HepG2 (cell line): ENCODE results near the gene ATG5. TPM values are rescaled to one million over a fixed set of nuclear protein-coding genes. Genes with fewer than 3 reads are reported as not detected.

ENCODE experiments used
- polyA plus RNA-seq, 8 experiments: library from polyadenylated mRNA; depleted of rRNA in 3 of 8; stranded (reverse) in 7 of 8; unstranded in 1 of 8; fragments of >200 nt; fragmentation: Illumina TruSeq in 4 of 8; extraction: Trizol in 4 of 8; gene quantifications; 2 replicates each; pipeline versions ENCODE4 v1.2.1 to v1.2.3, GENCODE V29; 2011 to 2016; ENCODE audit warnings: low read depth in 4 of 8, missing spikeins in 1 of 8, mixed read lengths in 1 of 8; ENCODE audit not compliant: insufficient read depth in 1 of 8
- small RNA-seq, 3 experiments: library from RNA; depleted of rRNA; stranded (forward); fragments of <200 nt; gene quantifications; one replicate each; pipeline ENCODE3, GENCODE V24; 2012; ENCODE audit warnings: low read depth in 2 of 3, low replicate concordance in 1 of 3; ENCODE audit not compliant: insufficient read length in 3 of 3, insufficient read depth in 2 of 3
- total RNA-seq, 5 experiments: library from RNA; depleted of rRNA; stranded (reverse); fragments of >200 nt; fragmentation: Illumina TruSeq; extraction: Trizol; gene quantifications; 2 replicates each; pipeline ENCODE4 v1.2.3, GENCODE V29; 2016; ENCODE audit warnings: low read depth in 1 of 5

ATG5 gene
- total and polyA plus RNA-seq, 2 of the 13 experiments (the other 11 are each of a cell fraction or from before 2014, with no cell fraction given), result 21.3 to 48.0 TPM

Small RNA genes lying within 50 kb of the gene (small RNA-seq; reads per million reads assigned to genes)
- gene RF00015, result 0 reads per million in 3 experiments
- 0 reads per million in 3 experiments for gene RN7SL47P
- gene RNU6-344P, result 0 reads per million in 3 experiments

Other genes starting within 250 kb of the ATG5 start
- gene PRDM1, start 239.4 kb downstream of the ATG5 start, total RNA-seq (2016; rRNA removed; fragmentation: Illumina TruSeq; extraction: Trizol), result not detected in 2 replicates
- gene PRDM1, start 239.4 kb downstream of the ATG5 start, polyA plus RNA-seq (2011; rRNA removed), result 0.03 and 0.13 TPM in 2 replicates
- 21.9 and 37.3 TPM in 2 replicates for gene CRYBG1, start 35.0 kb upstream of the ATG5 start, total RNA-seq (2016; rRNA removed; fragmentation: Illumina TruSeq; extraction: Trizol)
- gene CRYBG1, start 35.0 kb upstream of the ATG5 start, polyA plus RNA-seq (2011; rRNA removed), result 5.9 and 10.1 TPM in 2 replicates